Heart left ventricle (tissue), 13 donors: Measurements from ENCODE around the gene TNPO3.
"Not testable (repeated sequence)": the region's sequence is repeated elsewhere in the genome, so short reads cannot be mapped to it uniquely, and the experiment has no call there.

Experiments used
- CTCF ChIP-seq, 12 donors: fragments of 200-600 bp; sonication (generic) in 4 of 12; IDR thresholded peaks; one replicate each; pipeline versions ENCODE4 v1.5.0 to v1.8.0; 2018 to 2022; ENCODE audit warnings: antibody characterized with exemption in 12 of 12, mild to moderate bottlenecking in 5 of 12
- POLR2A ChIP-seq, 2 donors: fragments of 450-650 bp; IDR thresholded peaks; one replicate each; pipeline ENCODE4 v1.6.1; 2017; ENCODE audit warnings: antibody characterized with exemption in 2 of 2, mild to moderate bottlenecking in 2 of 2, moderate library complexity in 2 of 2
- donor health status: ischemic (EF 13 %, LVEDD 7.1; RV severe dilation, severe dysfunction).
- donor health status: DM: no; HTN: yes; CAD: no.
- donor health status: DM: no; HTN: no; CAD: no.
- donor health status: ischemic (EF 25% LVEDD 6.9; RV normal size, moderate dysfunction).
- donor health status: ischemic (EF 25% LVEDD 5.7; RV mildly dilated, moderate dysfunction).
- donor health status: ischemic (EF 35%, LVEDD 5.7; RV mildly dilated, moderate dysfunction).
- donor health status: nonischemic (EF 11% LVEDD 7.7; RV severe dilation, severe dysfunction).
- donor health status: DM: yes; HTN: yes; CAD: no.
- donor health status: PGD.
- donor health status: ischemic (EF 29% LVEDD 5.4; RV normal size, mild dysfunction).
- donor health status: nonischemic (EF 23%, LVEDD 6.1; RV moderate dilation, normal function).

GRCh38 chr7:128994560-128994959, 60.4 kb downstream of the TNPO3 start:
- not testable (repeated sequence) for TF ChIP-seq POLR2A, CTCF (IDR thresholded peaks at IDR 0.05)
